Smooth muscle cell (in vitro differentiated cells): Measurements from ENCODE around the gene MRPL19. TPM values are rescaled to one million over a fixed set of nuclear protein-coding genes. Genes with fewer than 3 reads are reported as not detected.
A peak's percentile ranks its signal among the peaks of the same experiment; 100 is the strongest.

Experiments
- DNase-seq: peaks from one replicate; lab custom pipeline; 2025; ENCODE audit not compliant: unreplicated experiment; lab: John Stamatoyannopoulos, UW
- H2AFZ ChIP-seq: fragments of 200-600 bp; sonication (generic); 2 replicates; pipeline ENCODE4 v1.6.0; 2016; ENCODE audit warnings: antibody characterized with exemption, low read depth, mild to moderate bottlenecking
- H3F3A ChIP-seq: fragments of 200-600 bp; sonication (generic); 2 replicates; pipeline ENCODE4 v1.6.0; 2017; ENCODE audit warnings: antibody characterized with exemption, low read depth
- H3K27ac ChIP-seq: fragments of 200-600 bp; sonication (generic); 2 replicates; pipeline ENCODE4 v1.5.1; 2016; ENCODE audit warnings: low read depth, mild to moderate bottlenecking
- H3K27me3 ChIP-seq: fragments of 200-600 bp; sonication (generic); 2 replicates; pipeline ENCODE4 v1.6.1; 2016; ENCODE audit warnings: low read depth, mild to moderate bottlenecking
- H3K36me3 ChIP-seq: fragments of 200-600 bp; sonication (generic); 2 replicates; pipeline ENCODE4 v1.5.1; 2016; ENCODE audit warnings: low read depth
- H3K4me1 ChIP-seq: fragments of 200-600 bp; sonication (generic); 2 replicates; pipeline ENCODE4 v1.5.1; 2016; ENCODE audit warnings: low read depth
- H3K4me2 ChIP-seq: fragments of 200-600 bp; sonication (generic); 2 replicates; pipeline ENCODE4 v1.6.0; 2016; ENCODE audit warnings: mild to moderate bottlenecking
- H3K4me3 ChIP-seq: fragments of 200-600 bp; sonication (generic); 2 replicates; pipeline ENCODE4 v1.5.1; 2016; ENCODE audit warnings: mild to moderate bottlenecking
- H3K79me2 ChIP-seq: fragments of 200-600 bp; sonication (generic); 2 replicates; pipeline ENCODE4 v1.6.0; 2016; ENCODE audit warnings: low read depth, mild to moderate bottlenecking
- H3K9ac ChIP-seq: fragments of 200-600 bp; sonication (generic); 2 replicates; pipeline ENCODE4 v1.6.0; 2016; ENCODE audit warnings: low read depth
- H3K9me3 ChIP-seq: fragments of 200-600 bp; sonication (generic); replicated peaks from 2 replicates; pipeline ENCODE4 v1.5.1; 2016; ENCODE audit warnings: low read depth
- H4K20me1 ChIP-seq: fragments of 200-600 bp; sonication (generic); 2 replicates; pipeline ENCODE4 v1.6.0; 2016; ENCODE audit warnings: low read depth
- WGBS: methylation state at CpG from one replicate; pipeline ENCODE4 v1.1.7; 2016; ENCODE audit warnings: low lambda C conversion rate; 5-methylcytosine and 5-hydroxymethylcytosine counted together
- polyA plus RNA-seq: library from polyadenylated mRNA; unstranded; fragments of >200 nt; fragmentation: Nextera tagmentation; extraction: Ambion mirVana; gene quantifications from 2 replicates; pipeline ENCODE4 v1.2.1, GENCODE V29; 2016
- total RNA-seq: library from RNA; depleted of rRNA; stranded (reverse); fragments of >200 nt; gene quantifications from 2 replicates; pipeline ENCODE4 v1.2.3, GENCODE V29; 2014
- TF ChIP-seq, protein P1 (sequence below): fragments of 200-600 bp; sonication (generic); IDR thresholded peaks from 2 replicates; pipeline ENCODE4 v1.5.1; 2017; ENCODE audit warnings: borderline replicate concordance, mild to moderate bottlenecking, antibody characterized with exemption; ENCODE audit not compliant: insufficient read depth, poor library complexity, severe bottlenecking

Gene MRPL19
- total and polyA plus RNA-seq, 2 experiments from 2014 or later: 41.6 to 58.3 TPM

DNA sequence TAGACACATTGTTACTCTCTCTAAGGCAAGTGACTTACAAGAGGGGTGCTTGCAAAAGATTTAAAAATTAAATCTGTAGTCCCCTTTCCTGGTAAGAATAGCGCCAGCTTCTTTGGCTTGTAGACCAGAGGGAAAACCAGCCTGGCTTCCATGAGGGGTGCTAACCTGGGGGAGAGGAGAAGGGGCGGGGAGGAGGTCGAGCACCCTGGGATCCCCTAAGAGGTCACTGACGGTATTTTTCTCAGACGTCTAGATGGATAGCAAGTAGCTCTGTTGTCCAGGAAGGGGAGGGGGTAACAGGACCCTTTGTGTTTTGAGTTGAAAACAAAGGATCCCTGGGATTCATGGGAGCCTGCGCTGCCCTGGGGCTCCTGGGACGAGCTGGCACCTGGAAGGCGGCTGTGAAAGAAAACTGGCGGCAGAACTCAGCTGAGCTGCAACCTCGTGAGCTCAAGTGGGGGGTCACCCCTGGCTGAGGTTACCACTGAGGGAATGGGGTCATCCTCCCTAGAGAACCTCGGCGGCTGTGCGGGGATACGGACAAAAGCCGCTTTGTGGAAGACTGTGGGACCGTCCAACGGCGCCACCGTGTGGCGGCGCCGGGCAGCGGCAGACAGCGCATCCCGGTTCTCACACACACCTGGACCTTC is 37.8 kb upstream of the MRPL19 start:
- 12% methylated on average over 25 of the region's 25 CpGs for WGBS
- Histone ChIP-seq H3K4me1 (peaks cover 17% of the 10 kb centered on the region), H3K4me2 (peak overlapping the region; percentile 86), H3K4me3 (peak overlapping the region; percentile 41), H3K79me2 (no peaks in the 10 kb centered on the region), H3K36me3 (no peaks in the 10 kb centered on the region), H3K9me3 (no peaks in the 10 kb centered on the region), H3K9ac (no peak overlapping the region), H4K20me1 (no peaks in the 10 kb centered on the region), H2AFZ (peak overlapping the region; percentile 89), H3K27me3 (no peaks in the 10 kb centered on the region), H3K27ac (no peak overlapping the region), H3F3A (peaks cover 7% of the 10 kb centered on the region)
- TF ChIP-seq, protein P1, sequence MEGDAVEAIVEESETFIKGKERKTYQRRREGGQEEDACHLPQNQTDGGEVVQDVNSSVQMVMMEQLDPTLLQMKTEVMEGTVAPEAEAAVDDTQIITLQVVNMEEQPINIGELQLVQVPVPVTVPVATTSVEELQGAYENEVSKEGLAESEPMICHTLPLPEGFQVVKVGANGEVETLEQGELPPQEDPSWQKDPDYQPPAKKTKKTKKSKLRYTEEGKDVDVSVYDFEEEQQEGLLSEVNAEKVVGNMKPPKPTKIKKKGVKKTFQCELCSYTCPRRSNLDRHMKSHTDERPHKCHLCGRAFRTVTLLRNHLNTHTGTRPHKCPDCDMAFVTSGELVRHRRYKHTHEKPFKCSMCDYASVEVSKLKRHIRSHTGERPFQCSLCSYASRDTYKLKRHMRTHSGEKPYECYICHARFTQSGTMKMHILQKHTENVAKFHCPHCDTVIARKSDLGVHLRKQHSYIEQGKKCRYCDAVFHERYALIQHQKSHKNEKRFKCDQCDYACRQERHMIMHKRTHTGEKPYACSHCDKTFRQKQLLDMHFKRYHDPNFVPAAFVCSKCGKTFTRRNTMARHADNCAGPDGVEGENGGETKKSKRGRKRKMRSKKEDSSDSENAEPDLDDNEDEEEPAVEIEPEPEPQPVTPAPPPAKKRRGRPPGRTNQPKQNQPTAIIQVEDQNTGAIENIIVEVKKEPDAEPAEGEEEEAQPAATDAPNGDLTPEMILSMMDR: peak; percentile 97
- DNase-seq: peak; percentile 15

DNA sequence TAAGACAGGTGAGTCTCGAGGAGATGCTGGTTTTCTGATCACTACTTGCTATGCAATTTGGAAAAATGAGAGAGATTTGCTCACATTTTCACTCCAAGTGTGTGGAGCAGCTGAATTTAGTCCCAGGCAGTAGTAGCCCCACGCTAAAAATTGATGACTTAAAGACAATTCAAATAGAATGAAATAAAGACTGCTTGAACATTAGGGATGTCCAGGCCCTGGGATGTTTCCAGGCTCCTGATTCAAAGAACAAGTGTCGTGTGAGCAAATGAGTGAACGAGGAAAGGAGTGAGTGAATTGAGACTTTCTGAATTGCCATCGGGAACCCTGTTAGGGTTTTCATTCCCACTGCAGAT is 37.3 kb upstream of the MRPL19 start:
- Histone ChIP-seq H3K9me3 (no peaks in the 10 kb centered on the region), H4K20me1 (no peaks in the 10 kb centered on the region), H3K4me1 (peaks cover 17% of the 10 kb centered on the region), H3K9ac (no peak overlapping the region), H3K36me3 (no peaks in the 10 kb centered on the region), H3K4me3 (no peak overlapping the region), H3F3A (peaks cover 7% of the 10 kb centered on the region), H3K79me2 (no peaks in the 10 kb centered on the region), H3K27me3 (no peaks in the 10 kb centered on the region), H2AFZ (no peak overlapping the region), H3K27ac (no peak overlapping the region), H3K4me2 (no peak overlapping the region)
- DNase-seq: no peak
- WGBS: 43% methylated on average over 5 of the region's 5 CpGs
- TF ChIP-seq, protein P1: no peak

DNA sequence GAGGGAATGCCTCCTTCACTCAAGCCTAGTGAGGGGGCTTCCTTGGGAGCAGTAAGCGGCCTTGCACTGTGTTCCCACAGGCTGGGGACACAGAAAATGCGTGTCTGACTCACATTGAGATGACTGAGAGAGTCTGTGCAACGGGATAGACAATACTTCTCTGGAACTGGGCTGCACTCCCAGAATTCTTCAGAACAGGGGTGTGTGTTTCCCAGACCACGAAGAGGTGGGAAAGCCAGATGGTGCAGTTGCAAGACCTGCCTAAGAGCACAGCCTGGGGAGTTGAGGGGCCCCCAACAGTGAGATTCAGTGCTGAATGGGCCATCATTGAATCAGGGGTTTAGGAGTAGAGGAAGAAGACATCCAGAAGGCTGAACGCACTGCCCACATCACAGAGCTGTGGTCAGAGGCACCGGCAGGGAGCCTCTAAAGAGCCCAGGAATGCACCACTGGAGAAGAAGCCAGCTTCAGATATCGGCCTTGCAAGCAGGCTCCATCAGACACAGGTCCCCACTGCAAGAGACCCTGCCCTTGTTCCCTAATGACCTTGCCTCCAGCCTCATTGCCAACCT is 36.6 kb upstream of the MRPL19 start:
- Histone ChIP-seq H4K20me1 (no peaks in the 10 kb centered on the region), H3K36me3 (no peaks in the 10 kb centered on the region), H3K4me1 (peaks cover 17% of the 10 kb centered on the region), H3F3A (peaks cover 7% of the 10 kb centered on the region), H3K9ac (no peak overlapping the region), H2AFZ (no peak overlapping the region), H3K4me2 (no peak overlapping the region), H3K4me3 (no peak overlapping the region), H3K27me3 (no peaks in the 10 kb centered on the region), H3K9me3 (no peaks in the 10 kb centered on the region), H3K79me2 (no peaks in the 10 kb centered on the region), H3K27ac (no peak overlapping the region)
- WGBS: 48% methylated on average over 7 of the region's 7 CpGs
- TF ChIP-seq, protein P1: no peak
- no peak for DNase-seq

DNA sequence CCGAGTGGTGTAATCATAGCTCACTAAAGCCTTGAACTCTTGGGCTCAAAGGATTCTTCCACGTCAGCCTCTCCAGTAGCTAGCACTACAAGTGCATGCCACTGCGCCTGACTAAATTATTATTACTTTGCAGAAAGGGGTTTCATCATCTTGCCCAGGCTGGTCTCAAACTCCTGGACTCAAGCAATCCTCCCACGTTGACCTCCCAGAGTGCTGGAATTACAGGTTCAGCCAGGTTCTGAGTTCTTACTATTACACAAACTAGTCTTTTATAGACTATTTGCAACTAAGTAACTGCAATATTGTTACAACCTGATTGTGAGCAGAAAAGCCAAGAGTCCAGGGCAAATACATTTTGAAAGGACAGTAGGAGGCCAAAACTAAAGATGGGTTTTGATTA is 35.9 kb upstream of the MRPL19 start:
- H3K27me3 ChIP-seq: no peaks in the 10 kb centered on the region
- peaks cover 7% of the 10 kb centered on the region for H3F3A ChIP-seq
- H3K9ac ChIP-seq: no peak overlapping the region
- H3K4me1 ChIP-seq: peaks cover 17% of the 10 kb centered on the region
- H3K79me2 ChIP-seq: no peaks in the 10 kb centered on the region
- no peaks in the 10 kb centered on the region for H3K36me3 ChIP-seq
- DNase-seq: no peak
- no peak overlapping the region for H3K4me2 ChIP-seq
- H3K27ac ChIP-seq: no peak overlapping the region
- 82% methylated on average over 4 of the region's 4 CpGs for WGBS
- H3K4me3 ChIP-seq: no peak overlapping the region
- no peak overlapping the region for H2AFZ ChIP-seq
- TF ChIP-seq, protein P1: no peak
- no peaks in the 10 kb centered on the region for H3K9me3 ChIP-seq
- no peaks in the 10 kb centered on the region for H4K20me1 ChIP-seq
